H1 (cell line): ENCODE results near the gene SSB. TPM values are rescaled to one million over a fixed set of nuclear protein-coding genes. Genes with fewer than 3 reads are reported as not detected.

Source experiments
- CTCF ChIA-PET: fragments of 300-600 bp; sonication (Branson Sonifier 250); formaldehyde crosslinking; loops from one replicate; lab custom pipeline; 2021; ENCODE audit not compliant: partially characterized antibody; lab: Charles Lee
- POLR2A ChIA-PET: fragments of 300-600 bp; sonication (Branson Sonifier 250); formaldehyde crosslinking; loops from one replicate; lab custom pipeline; 2021; ENCODE audit warnings: inconsistent platforms; ENCODE audit not compliant: partially characterized antibody; lab: Charles Lee
- DNase-seq, 2 experiments: peaks; one replicate each; pipeline versions ENCODE4 v3.0.0 to v3.0.0-alpha.2; 2010 to 2022; ENCODE audit warnings: low spot score in 2 of 2, low read depth in 1 of 2, mixed read lengths in 1 of 2
- FAIRE-seq: peaks from 2 replicates; lab custom pipeline; 2011; peaks lifted over from hg19 to GRCh38; lab: Jason Lieb, UNC
- H2AFZ ChIP-seq: 2 replicates; pipeline ENCODE4 v1.8.1; 2012; ENCODE audit warnings: low read length, inconsistent platforms
- H2AK5ac ChIP-seq: 2 replicates; pipeline ENCODE4 v1.6.1; 2013; ENCODE audit warnings: low read depth, low read length
- H2BK120ac ChIP-seq: replicated peaks from 2 replicates; pipeline ENCODE3; 2013; ENCODE audit warnings: low read depth, low read length, inconsistent platforms
- H2BK12ac ChIP-seq: 2 replicates; pipeline ENCODE4 v1.6.1; 2013; ENCODE audit warnings: low read depth, low read length
- H2BK15ac ChIP-seq: 2 replicates; pipeline ENCODE4 v1.6.1; 2013; ENCODE audit warnings: low read length
- H2BK20ac ChIP-seq: 2 replicates; pipeline ENCODE4 v1.6.1; 2013; ENCODE audit warnings: low read length
- H2BK5ac ChIP-seq: 2 replicates; pipeline ENCODE4 v1.6.1; 2013; ENCODE audit warnings: low read depth, low read length
- H3K14ac ChIP-seq: 2 replicates; pipeline ENCODE4 v1.6.1; 2013; ENCODE audit warnings: inconsistent platforms; ENCODE audit not compliant: insufficient read length
- H3K18ac ChIP-seq: 2 replicates; pipeline ENCODE4 v1.6.1; 2013; ENCODE audit warnings: low read length; ENCODE audit errors: extremely low read depth
- H3K23ac ChIP-seq: 2 replicates; pipeline ENCODE4 v1.6.1; 2013; ENCODE audit warnings: inconsistent platforms; ENCODE audit not compliant: insufficient read length
- H3K23me2 ChIP-seq: 2 replicates; pipeline ENCODE4 v1.6.1; 2013; ENCODE audit warnings: low read depth, low read length
- H3K27ac ChIP-seq: 2 replicates; pipeline ENCODE4 v1.6.1; 2011; ENCODE audit warnings: low read depth, low read length, inconsistent platforms
- H3K27me3 ChIP-seq, 4 experiments: replicated peaks in 1 of 4; 1 replicate in 1 of 4; 2 replicates in 3 of 4; pipeline versions ENCODE4 v1.6.1 to v1.8.1; 2011 to 2013; ENCODE audit warnings: low read length in 3 of 4, mild to moderate bottlenecking in 3 of 4, inconsistent platforms in 2 of 4, mixed read lengths in 2 of 4, moderate library complexity in 1 of 4; ENCODE audit not compliant: control insufficient read depth in 3 of 4, insufficient read depth in 3 of 4; ENCODE audit errors: extremely low read depth in 1 of 4
- H3K36me3 ChIP-seq, 4 experiments: 2 replicates each; pipeline versions ENCODE4 v1.6.1 to v1.8.1; 2011 to 2013; ENCODE audit warnings: mild to moderate bottlenecking in 4 of 4, low read length in 3 of 4, moderate library complexity in 2 of 4, control low read depth in 1 of 4, inconsistent platforms in 1 of 4; ENCODE audit not compliant: insufficient read depth in 4 of 4, control insufficient read depth in 2 of 4
- H3K4ac ChIP-seq: replicated peaks from 2 replicates; pipeline ENCODE3; 2013; ENCODE audit warnings: low read length, low read depth, mixed read lengths, inconsistent platforms; ENCODE audit not compliant: insufficient read length
- H3K4me1 ChIP-seq, 4 experiments: replicated peaks in 1 of 4; 1 replicate in 1 of 4; 2 replicates in 3 of 4; pipeline versions ENCODE4 v1.6.1 to v1.8.1; 2011 to 2013; ENCODE audit warnings: low read length in 3 of 4, inconsistent platforms in 2 of 4, mixed read lengths in 1 of 4; ENCODE audit not compliant: insufficient read depth in 4 of 4, control insufficient read depth in 3 of 4
- H3K4me2 ChIP-seq, 2 experiments: 2 replicates each; pipeline versions ENCODE4 v1.6.1 to v1.8.1; 2011 to 2013; ENCODE audit warnings: low read depth in 2 of 2, low read length in 2 of 2, control low read depth in 1 of 2, inconsistent platforms in 1 of 2, mild to moderate bottlenecking in 1 of 2; ENCODE audit not compliant: insufficient read depth in 1 of 2
- H3K4me3 ChIP-seq, 4 experiments: fragments of 200-600, 300-600 bp in 1 of 4; sonication (generic), shearing (Covaris generic), sonication (Bioruptor Twin) in 1 of 4; 2 replicates each; pipeline versions ENCODE4 v1.5.1 to v1.8.1; 2011 to 2016; ENCODE audit warnings: low read length in 4 of 4, low read depth in 3 of 4, control low read depth in 2 of 4, inconsistent platforms in 2 of 4, mild to moderate bottlenecking in 2 of 4, mixed read lengths in 1 of 4, moderate library complexity in 1 of 4; ENCODE audit not compliant: insufficient read depth in 2 of 4; ENCODE audit errors: extremely low read depth in 1 of 4
- H3K56ac ChIP-seq: replicated peaks from 2 replicates; pipeline ENCODE3; 2013; ENCODE audit warnings: low read depth, mild to moderate bottlenecking, mixed read lengths, low read length, inconsistent platforms; ENCODE audit not compliant: insufficient read length
- H3K79me1 ChIP-seq: 2 replicates; pipeline ENCODE4 v1.6.1; 2013; ENCODE audit warnings: low read depth, low read length, control low read depth
- H3K79me2 ChIP-seq, 2 experiments: 2 replicates each; pipeline versions ENCODE4 v1.6.1 to v1.8.1; 2012 to 2013; ENCODE audit warnings: low read length in 2 of 2, mild to moderate bottlenecking in 2 of 2, inconsistent platforms in 1 of 2; ENCODE audit not compliant: insufficient read depth in 2 of 2, control insufficient read depth in 1 of 2
- H3K9ac ChIP-seq, 4 experiments: replicated peaks in 1 of 4; 1 replicate in 1 of 4; 2 replicates in 3 of 4; pipeline versions ENCODE4 v1.6.1 to v1.8.1; 2011 to 2013; ENCODE audit warnings: low read depth in 3 of 4, low read length in 3 of 4, control low read depth in 2 of 4, mild to moderate bottlenecking in 2 of 4, moderate library complexity in 2 of 4, inconsistent platforms in 1 of 4; ENCODE audit errors: extremely low read depth in 1 of 4
- H3K9me3 ChIP-seq, 2 experiments: 2 replicates each; pipeline versions ENCODE4 v1.6.1 to v1.8.1; 2012 to 2013; ENCODE audit warnings: mild to moderate bottlenecking in 2 of 2, moderate library complexity in 2 of 2, control low read depth in 1 of 2, inconsistent platforms in 1 of 2, low read depth in 1 of 2, low read length in 1 of 2, mixed read lengths in 1 of 2; ENCODE audit not compliant: insufficient read depth in 2 of 2
- H4K20me1 ChIP-seq, 2 experiments: replicated peaks in 1 of 2; 2 replicates each; pipeline versions ENCODE3 to v1.8.1; 2011 to 2013; ENCODE audit warnings: inconsistent platforms in 2 of 2, low read length in 2 of 2, mild to moderate bottlenecking in 1 of 2; ENCODE audit not compliant: insufficient read depth in 2 of 2, control insufficient read depth in 1 of 2
- H4K5ac ChIP-seq: 2 replicates; pipeline ENCODE4 v1.6.1; 2013; ENCODE audit warnings: low read length, low read depth, mixed read lengths, inconsistent platforms; ENCODE audit not compliant: insufficient read length
- H4K8ac ChIP-seq: 2 replicates; pipeline ENCODE4 v1.8.0; 2013; ENCODE audit warnings: mild to moderate bottlenecking, moderate library complexity, low read length, inconsistent platforms; ENCODE audit not compliant: insufficient read depth; ENCODE audit errors: extremely low read depth
- H4K91ac ChIP-seq: replicated peaks from 2 replicates; pipeline ENCODE3; 2013; ENCODE audit warnings: low read length, mixed read lengths, inconsistent platforms; ENCODE audit not compliant: insufficient read length
- ASH2L ChIP-seq: fragments of 200-600, 300-600 bp; sonication (generic); IDR thresholded peaks from one replicate; pipeline ENCODE4 v1.7.1; 2017; ENCODE audit warnings: low read length
- CEBPB ChIP-seq: IDR thresholded peaks from 2 replicates; pipeline ENCODE4 v1.6.1; 2012; ENCODE audit warnings: low read depth, low read length
- EGR1 ChIP-seq: IDR thresholded peaks from 2 replicates; pipeline ENCODE4 v1.6.1; 2011; ENCODE audit warnings: low read depth, low read length, borderline replicate concordance
- GABPA ChIP-seq: IDR thresholded peaks from 2 replicates; pipeline ENCODE4 v1.6.1; 2011; ENCODE audit warnings: mild to moderate bottlenecking, low read length, moderate library complexity, borderline replicate concordance; ENCODE audit not compliant: insufficient read depth
- HDAC2 ChIP-seq, 2 experiments: fragments of 300-600 bp in 1 of 2; sonication (generic) in 1 of 2; IDR thresholded peaks; 2 replicates each; pipeline ENCODE4 v1.6.1; 2011 to 2012; ENCODE audit warnings: low read depth in 2 of 2, low read length in 2 of 2, mild to moderate bottlenecking in 2 of 2, moderate library complexity in 2 of 2, borderline replicate concordance in 1 of 2, inconsistent platforms in 1 of 2
- HDAC6 ChIP-seq: IDR thresholded peaks from one replicate; pipeline ENCODE4 v1.7.1; 2012; ENCODE audit warnings: low read depth, mild to moderate bottlenecking, inconsistent platforms, low read length, moderate library complexity
- POLR2AphosphoS5 ChIP-seq: IDR thresholded peaks from 2 replicates; pipeline ENCODE4 v1.6.1; 2011; ENCODE audit warnings: low read depth, low read length
- POU5F1 ChIP-seq: IDR thresholded peaks from 2 replicates; pipeline ENCODE4 v1.6.1; 2011; ENCODE audit warnings: low read depth, mild to moderate bottlenecking, low read length, moderate library complexity
- RBBP5 ChIP-seq: IDR thresholded peaks from 2 replicates; pipeline ENCODE4 v1.7.1; 2012; ENCODE audit warnings: low read depth, mild to moderate bottlenecking, inconsistent platforms, low read length, moderate library complexity, borderline replicate concordance
- RXRA ChIP-seq: IDR thresholded peaks from 2 replicates; pipeline ENCODE4 v1.6.1; 2011; ENCODE audit warnings: low read depth, mild to moderate bottlenecking, low read length, moderate library complexity; ENCODE audit not compliant: insufficient read depth
- SP1 ChIP-seq: IDR thresholded peaks from 2 replicates; pipeline ENCODE4 v1.6.1; 2011; ENCODE audit warnings: low read depth, low read length
- SRF ChIP-seq: IDR thresholded peaks from 2 replicates; pipeline ENCODE4 v1.6.1; 2011; ENCODE audit warnings: mild to moderate bottlenecking, low read depth, low read length, moderate library complexity
- polyA plus RNA-seq, 7 experiments: library from polyadenylated mRNA; depleted of rRNA in 3 of 7; stranded (reverse) in 5 of 7; unstranded in 2 of 7; fragments of >200 nt in 5 of 7; fragments of 200-250 nt in 2 of 7; gene quantifications; 1 replicate in 5 of 7; 2 replicates in 1 of 7; 4 replicates in 1 of 7; pipeline versions ENCODE4 v1.2.1 to v1.2.3, GENCODE V29; 2011 to 2013; ENCODE audit warnings: missing spikeins in 2 of 7, mixed read lengths in 2 of 7
- total RNA-seq: library from RNA; stranded (reverse); fragmentation: NEBNext Ultra II Directional; extraction: Animal tissue kit (Norgen Biotek cat#: 25700); gene quantifications from 2 replicates; pipeline ENCODE4 v1.2.1, GENCODE V29; 2021
- TF ChIP-seq, protein P1 (sequence below), 3 experiments: IDR thresholded peaks; 1 replicate in 2 of 3; 2 replicates in 1 of 3; pipeline versions ENCODE4 v1.5.1 to v1.6.1; 2011; ENCODE audit warnings: low read length in 3 of 3, mild to moderate bottlenecking in 3 of 3, inconsistent platforms in 2 of 3, low read depth in 1 of 3, moderate library complexity in 1 of 3; ENCODE audit not compliant: insufficient read depth in 1 of 3; ENCODE audit errors: control extremely low read depth in 1 of 3

SSB gene
- total and polyA plus RNA-seq, 2 of the 8 experiments (the other 6 are each of a cell fraction or from before 2014, with no cell fraction given): 60.8 to 270 TPM

DNA sequence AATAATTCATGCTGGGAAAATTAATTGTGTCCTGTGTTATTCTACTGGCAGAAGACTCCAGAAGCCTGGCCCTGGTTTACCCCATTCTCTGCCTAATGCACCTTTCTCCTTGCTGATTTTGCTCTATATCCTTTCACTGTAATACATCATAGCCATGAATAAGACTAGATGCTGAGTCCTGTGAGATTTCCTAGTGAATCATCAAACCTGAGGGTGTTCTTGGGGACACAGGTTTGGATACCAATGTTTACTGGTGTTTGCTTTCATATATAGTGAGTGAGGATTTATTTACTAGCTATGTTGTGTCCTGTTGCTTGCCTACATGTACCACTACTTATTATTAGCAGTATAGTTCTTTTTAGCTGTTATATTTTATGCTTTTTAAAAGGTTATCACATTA lies 19.6 kb downstream of the SSB start:
- Histone ChIP-seq H2BK120ac (no peak overlapping the region), H2BK5ac (no peak overlapping the region), H4K8ac (no peak overlapping the region), H3K56ac (no peak overlapping the region), H3K4ac (no peak overlapping the region), H3K18ac (no peak overlapping the region), H3K79me2 (peaks cover 0 to 6% of the 10 kb centered on the region in 2 experiments; a peak in 2 of 4 replicates), H4K20me1 (no peaks in the 10 kb centered on the region), H2BK12ac (no peak overlapping the region), H3K23me2 (no peaks in the 10 kb centered on the region), H3K27ac (no peak overlapping the region), H3K36me3 (peaks cover 2 to 65% (median 25%) of the 10 kb centered on the region in 4 experiments; a peak in 6 of 8 replicates), H4K91ac (no peak overlapping the region), H3K4me3 (no peak overlapping the region), H2BK20ac (no peak overlapping the region), H3K79me1 (peaks cover 2% of the 10 kb centered on the region; the same call in 1 of the 2 replicates), H2BK15ac (no peak overlapping the region), H3K9me3 (no peaks in the 10 kb centered on the region), H2AFZ (no peak overlapping the region), H3K9ac (no peak overlapping the region), H4K5ac (no peak overlapping the region), H3K14ac (no peak overlapping the region), H3K4me2 (no peak overlapping the region), H2AK5ac (no peak overlapping the region), H3K4me1 (no peaks in the 10 kb centered on the region), H3K27me3 (no peaks in the 10 kb centered on the region), H3K23ac (no peak overlapping the region)
- DNase-seq (no peak), FAIRE-seq (no peak)
- ChIA-PET POLR2A (interaction anchor here (1.2 to 1.7 kb wide), 3 partner anchors 9 to 18 kb away, joined by 3 to 5 read pairs (median 3); no protein-coding TSS in a partner anchor), CTCF (interaction anchor here (0.9 to 1.8 kb wide), 3 partner anchors 9 to 42 kb away, joined by 3 to 5 read pairs (median 4); no protein-coding TSS in a partner anchor)
- no peak for TF ChIP-seq GABPA
- TF ChIP-seq RBBP5: no peak
- TF ChIP-seq SRF: no peak
- no peak for TF ChIP-seq ASH2L
- no peak for TF ChIP-seq POLR2AphosphoS5
- no peak for TF ChIP-seq HDAC2 (IDR thresholded peaks at IDR 0.05; ENCODE audit: borderline replicate concordance in 1 of 2, low read depth in 2 of 2, low read length in 2 of 2)
- TF ChIP-seq HDAC6: no peak
- TF ChIP-seq POU5F1: no peak
- no peak for TF ChIP-seq EGR1
- TF ChIP-seq CEBPB: no peak
- no peak for TF ChIP-seq RXRA
- TF ChIP-seq, protein P1, sequence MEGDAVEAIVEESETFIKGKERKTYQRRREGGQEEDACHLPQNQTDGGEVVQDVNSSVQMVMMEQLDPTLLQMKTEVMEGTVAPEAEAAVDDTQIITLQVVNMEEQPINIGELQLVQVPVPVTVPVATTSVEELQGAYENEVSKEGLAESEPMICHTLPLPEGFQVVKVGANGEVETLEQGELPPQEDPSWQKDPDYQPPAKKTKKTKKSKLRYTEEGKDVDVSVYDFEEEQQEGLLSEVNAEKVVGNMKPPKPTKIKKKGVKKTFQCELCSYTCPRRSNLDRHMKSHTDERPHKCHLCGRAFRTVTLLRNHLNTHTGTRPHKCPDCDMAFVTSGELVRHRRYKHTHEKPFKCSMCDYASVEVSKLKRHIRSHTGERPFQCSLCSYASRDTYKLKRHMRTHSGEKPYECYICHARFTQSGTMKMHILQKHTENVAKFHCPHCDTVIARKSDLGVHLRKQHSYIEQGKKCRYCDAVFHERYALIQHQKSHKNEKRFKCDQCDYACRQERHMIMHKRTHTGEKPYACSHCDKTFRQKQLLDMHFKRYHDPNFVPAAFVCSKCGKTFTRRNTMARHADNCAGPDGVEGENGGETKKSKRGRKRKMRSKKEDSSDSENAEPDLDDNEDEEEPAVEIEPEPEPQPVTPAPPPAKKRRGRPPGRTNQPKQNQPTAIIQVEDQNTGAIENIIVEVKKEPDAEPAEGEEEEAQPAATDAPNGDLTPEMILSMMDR (IDR thresholded peaks at IDR 0.05; ENCODE audit: control extremely low read depth in 1 of 3, insufficient read depth in 1 of 3, low read depth in 1 of 3, low read length in 3 of 3): no peak
- TF ChIP-seq SP1: no peak
